ENCODE results near the gene LPP. TPM values are rescaled to one million over a fixed set of nuclear protein-coding genes. Genes with fewer than 3 reads are reported as not detected.

Gene LPP
- total RNA-seq, 1 donor from 2014 or later: 132 TPM

GRCh38 chr3:188353426-188353825 lies 199.5 kb downstream of the LPP start:
- no peak for TF ChIP-seq CTCF (IDR thresholded peaks at IDR 0.05; ENCODE audit: unreplicated experiment)

GRCh38 chr3:188358787-188359493 lies 205.0 kb downstream of the LPP start:
- no peak overlapping the region for H3K4me3 Mint-ChIP-seq
- DNase-seq (ENCODE audit: low spot score in 2 of 2, unreplicated experiment in 2 of 2): no peak
- H3K9me3 Mint-ChIP-seq: peaks cover 6% of the 10 kb centered on the region
- TF ChIP-seq CTCF (IDR thresholded peaks at IDR 0.05; ENCODE audit: unreplicated experiment): no peak
- H3K4me1 Mint-ChIP-seq: peaks cover 9% of the 10 kb centered on the region
- H3K27ac Mint-ChIP-seq: no peak overlapping the region
- no peaks in the 10 kb centered on the region for H3K27me3 Mint-ChIP-seq (ENCODE audit: low read depth)
- no peaks in the 10 kb centered on the region for H3K36me3 Mint-ChIP-seq

More at GRCh38 chr3:188353426-188353825, 199.5 kb downstream of the LPP start:
- Mint-ChIP-seq H3K4me1 (peaks cover 25% of the 10 kb centered on the region), H3K9me3 (no peaks in the 10 kb centered on the region), H3K27ac (no peak overlapping the region), H3K27me3 (ENCODE audit: low read depth) (no peaks in the 10 kb centered on the region), H3K36me3 (no peaks in the 10 kb centered on the region), H3K4me3 (no peak overlapping the region)
- DNase-seq (ENCODE audit: low spot score in 2 of 2, unreplicated experiment in 2 of 2): no peak

DNA sequence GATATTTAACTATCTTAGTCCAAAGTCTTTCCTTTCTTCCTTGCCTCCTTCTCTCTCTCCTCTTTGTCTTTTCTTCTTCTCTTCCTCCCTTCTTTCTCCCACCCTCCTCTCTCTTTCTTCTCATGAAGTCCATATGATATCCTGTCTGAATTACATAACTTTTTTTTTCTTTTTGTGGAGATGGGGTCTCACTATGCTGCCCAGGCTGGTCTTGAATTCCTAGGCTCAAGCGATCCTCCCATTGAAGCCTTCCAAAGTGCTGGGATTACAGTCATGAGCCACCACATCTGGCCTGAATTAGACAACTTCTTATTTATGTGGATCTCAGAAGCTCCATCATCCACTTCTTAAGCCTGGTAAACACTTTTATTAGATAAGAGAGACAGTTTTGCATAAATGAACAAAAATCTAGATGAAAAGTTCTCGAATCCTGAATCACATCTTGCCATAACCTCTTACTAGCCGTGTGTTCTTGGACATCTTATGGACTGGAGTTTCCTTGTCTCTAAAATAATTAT lies 206.5 kb downstream of the LPP start:
- TF ChIP-seq CTCF (IDR thresholded peaks at IDR 0.05; ENCODE audit: unreplicated experiment): no peak
- no peak for DNase-seq (ENCODE audit: low spot score in 2 of 2, unreplicated experiment in 2 of 2)
- H3K4me3 Mint-ChIP-seq: no peak overlapping the region
- H3K27ac Mint-ChIP-seq: no peak overlapping the region
- H3K27me3 Mint-ChIP-seq (ENCODE audit: low read depth): no peaks in the 10 kb centered on the region
- H3K36me3 Mint-ChIP-seq: no peaks in the 10 kb centered on the region
- peaks cover 6% of the 10 kb centered on the region for H3K9me3 Mint-ChIP-seq
- H3K4me1 Mint-ChIP-seq: peaks cover 18% of the 10 kb centered on the region

DNA sequence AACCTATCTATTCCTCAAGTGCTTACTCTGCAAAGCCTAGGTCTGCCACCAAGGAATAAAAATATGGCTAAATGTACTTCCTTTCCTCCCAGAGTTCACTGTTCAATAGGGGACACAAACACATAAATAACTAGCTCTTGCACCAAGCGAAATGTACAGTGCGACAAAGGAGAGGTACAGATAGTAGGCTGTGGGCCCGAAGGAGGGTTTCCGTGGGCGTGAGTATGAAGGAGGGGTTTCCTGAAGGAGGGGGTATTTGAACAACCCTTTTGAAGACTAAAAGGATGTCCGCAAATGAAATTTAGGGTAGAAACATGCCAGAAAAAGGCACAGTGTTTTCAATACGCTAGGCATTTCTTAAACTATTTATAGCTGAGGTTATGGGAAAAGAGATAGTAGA lies 207.9 kb downstream of the LPP start:
- DNase-seq (ENCODE audit: low spot score in 2 of 2, unreplicated experiment in 2 of 2): no peak
- H3K27me3 Mint-ChIP-seq (ENCODE audit: low read depth): no peaks in the 10 kb centered on the region
- peaks cover 24% of the 10 kb centered on the region for H3K4me1 Mint-ChIP-seq
- no peak overlapping the region for H3K4me3 Mint-ChIP-seq
- TF ChIP-seq CTCF (IDR thresholded peaks at IDR 0.05; ENCODE audit: unreplicated experiment): no peak
- peaks cover 6% of the 10 kb centered on the region for H3K9me3 Mint-ChIP-seq
- H3K27ac Mint-ChIP-seq: no peak overlapping the region
- no peaks in the 10 kb centered on the region for H3K36me3 Mint-ChIP-seq

DNA sequence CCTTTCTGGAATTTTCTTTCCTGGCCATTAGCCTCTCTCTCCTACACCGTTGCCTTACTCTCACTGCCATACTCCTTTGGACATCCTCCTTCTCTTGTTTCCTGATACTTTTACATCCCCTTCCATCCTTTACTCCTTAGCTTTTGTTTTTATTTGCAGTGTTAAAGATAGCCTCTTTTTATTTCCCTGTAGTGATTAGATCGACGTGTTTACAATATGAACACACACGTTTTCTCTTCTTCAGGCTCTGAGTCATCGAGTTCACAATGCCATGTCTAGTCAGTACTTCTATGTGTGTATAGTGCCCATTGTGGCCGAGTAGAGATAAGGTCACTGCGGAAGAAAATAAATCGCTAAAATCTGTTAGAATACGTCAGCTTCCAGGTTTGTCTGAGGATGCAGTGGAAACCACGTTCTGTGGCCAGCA lies 208.5 kb downstream of the LPP start:
- Mint-ChIP-seq H3K4me1 (peaks cover 24% of the 10 kb centered on the region), H3K27ac (peak overlapping the region; percentile 57)
- DNase-seq (ENCODE audit: low spot score in 2 of 2, unreplicated experiment in 2 of 2): no peak

More for the DNA sequence above, 208.5 kb downstream of the LPP start:
- H3K36me3 Mint-ChIP-seq: no peaks in the 10 kb centered on the region
- H3K27me3 Mint-ChIP-seq (ENCODE audit: low read depth): no peaks in the 10 kb centered on the region
- no peak for TF ChIP-seq CTCF (IDR thresholded peaks at IDR 0.05; ENCODE audit: unreplicated experiment)
- H3K9me3 Mint-ChIP-seq: peaks cover 6% of the 10 kb centered on the region
- no peak overlapping the region for H3K4me3 Mint-ChIP-seq

Measured in mesothelial cell of epicardium (in vitro differentiated cells).